OCI-LY3 (cell line): ENCODE data around the gene GSTK1.

Experiments used
- CTCF ChIP-seq: fragments of 200-600, 300-600 bp; sonication (generic); IDR thresholded peaks from 2 replicates; pipeline ENCODE4 v1.5.1; 2014; ENCODE audit warnings: antibody characterized with exemption, low read length, low read depth
- EZH2phosphoT487 ChIP-seq: fragments of 200-600 bp; shearing (Covaris generic); IDR thresholded peaks from 2 replicates; pipeline ENCODE4 v1.6.1; 2018; ENCODE audit warnings: antibody characterized with exemption, mixed run types, low read depth

GRCh38 chr7:143290293-143290692, 27.1 kb downstream of the GSTK1 start:
- TF ChIP-seq CTCF (no peak), EZH2phosphoT487 (no peak)
